GM23338 (cell line): ENCODE measurements around the gene PRPS2. TPM values are rescaled to one million over a fixed set of nuclear protein-coding genes. Genes with fewer than 3 reads are reported as not detected.

Experiments used
- ATAC-seq: fragments of 200-7000 bp; cut with Tn5 transposase; 3 replicates; pipeline ENCODE4 v1.9.1; 2020
- DNase-seq: peaks from one replicate; pipeline ENCODE4 v3.0.0-alpha.2; 2015; ENCODE audit warnings: low spot score
- H2AFZ ChIP-seq: fragments of 200-600 bp; sonication (generic); 2 replicates; pipeline ENCODE4 v1.8.0; 2016; ENCODE audit warnings: antibody characterized with exemption, mild to moderate bottlenecking, moderate library complexity
- H3F3A ChIP-seq: fragments of 200-600 bp; sonication (generic); replicated peaks from 2 replicates; pipeline ENCODE4 v1.8.0; 2017; ENCODE audit warnings: antibody characterized with exemption, mixed run types, low read depth
- H3K27ac ChIP-seq: fragments of 200-600 bp; sonication (generic); 2 replicates; pipeline ENCODE4 v1.6.1; 2016; ENCODE audit warnings: low read depth
- H3K27me3 ChIP-seq: fragments of 200-600 bp; sonication (generic); 2 replicates; pipeline ENCODE4 v1.8.0; 2016; ENCODE audit warnings: mild to moderate bottlenecking, mixed run types, moderate library complexity; ENCODE audit not compliant: insufficient read depth
- H3K36me3 ChIP-seq: fragments of 200-600 bp; sonication (generic); 2 replicates; pipeline ENCODE4 v1.8.0; 2016; ENCODE audit warnings: mild to moderate bottlenecking; ENCODE audit not compliant: insufficient read depth
- H3K4me1 ChIP-seq: fragments of 200-600 bp; sonication (generic); 2 replicates; pipeline ENCODE4 v1.8.0; 2016; ENCODE audit warnings: mild to moderate bottlenecking, moderate library complexity; ENCODE audit not compliant: insufficient read depth
- H3K4me2 ChIP-seq: fragments of 200-600 bp; sonication (generic); 2 replicates; pipeline ENCODE4 v1.7.1; 2017; ENCODE audit warnings: mixed run types
- H3K4me3 ChIP-seq: fragments of 200-600 bp; sonication (generic); 2 replicates; pipeline ENCODE4 v1.6.1; 2016; ENCODE audit warnings: mixed run types
- H3K79me2 ChIP-seq: fragments of 200-600 bp; sonication (generic); replicated peaks from 2 replicates; pipeline ENCODE4 v1.8.0; 2017; ENCODE audit warnings: mild to moderate bottlenecking; ENCODE audit not compliant: insufficient read depth
- H3K9me2 ChIP-seq: fragments of 200-600 bp; sonication (generic); 2 replicates; pipeline ENCODE4 v1.8.0; 2017; ENCODE audit not compliant: insufficient read depth
- H4K20me1 ChIP-seq: fragments of 200-600 bp; sonication (generic); replicated peaks from 2 replicates; pipeline ENCODE4 v1.8.0; 2017; ENCODE audit warnings: mild to moderate bottlenecking; ENCODE audit not compliant: insufficient read depth
- H3K27ac Mint-ChIP-seq: 2 replicates; pipeline ENCODE4 v1.8.0; 2020; ENCODE audit warnings: inconsistent platforms, mild to moderate bottlenecking, moderate library complexity, mixed read lengths
- H3K27me3 Mint-ChIP-seq: 3 replicates; pipeline ENCODE4 v1.8.0; 2022; ENCODE audit warnings: low read depth, mild to moderate bottlenecking, moderate library complexity, mixed read lengths, inconsistent platforms; ENCODE audit not compliant: insufficient read depth, poor library complexity
- H3K36me3 Mint-ChIP-seq: 3 replicates; pipeline ENCODE4 v1.8.0; 2021; ENCODE audit warnings: low read depth, mild to moderate bottlenecking, inconsistent platforms, moderate library complexity, mixed read lengths
- H3K4me1 Mint-ChIP-seq: 3 replicates; pipeline ENCODE4 v1.8.0; 2020; ENCODE audit warnings: mild to moderate bottlenecking, inconsistent platforms, mixed read lengths
- H3K4me3 Mint-ChIP-seq: 3 replicates; pipeline ENCODE4 v1.8.0; 2021; ENCODE audit warnings: moderate library complexity, mild to moderate bottlenecking, inconsistent platforms, mixed read lengths
- H3K9me3 Mint-ChIP-seq: 3 replicates; pipeline ENCODE4 v1.8.0; 2020; ENCODE audit warnings: moderate library complexity, mild to moderate bottlenecking, inconsistent platforms, mixed read lengths
- CREB1 ChIP-seq: fragments of 250-450 bp; sonication (Bioruptor Pico); IDR thresholded peaks from 2 replicates; pipeline ENCODE4 v1.5.0; 2020; ENCODE audit warnings: low read depth, mild to moderate bottlenecking, moderate library complexity
- EZH2 ChIP-seq: fragments of 200-600 bp; sonication (generic); IDR thresholded peaks from one replicate; pipeline ENCODE4 v1.8.0; 2017; ENCODE audit warnings: antibody characterized with exemption, mild to moderate bottlenecking, low read depth; ENCODE audit not compliant: unreplicated experiment
- EZH2phosphoT487 ChIP-seq: fragments of 200-600 bp; sonication (generic); IDR thresholded peaks from one replicate; pipeline ENCODE4 v1.8.1; 2018; ENCODE audit warnings: antibody characterized with exemption; ENCODE audit not compliant: unreplicated experiment
- JUNB ChIP-seq: IDR thresholded peaks from one replicate; pipeline ENCODE4 v1.6.1; 2016; ENCODE audit warnings: antibody characterized with exemption; ENCODE audit not compliant: unreplicated experiment
- POLR2AphosphoS5 ChIP-seq: IDR thresholded peaks from 2 replicates; pipeline ENCODE4 v1.6.1; 2016; ENCODE audit warnings: antibody characterized with exemption, low read depth
- STAT1 ChIP-seq: IDR thresholded peaks from one replicate; pipeline ENCODE4 v1.6.1; 2016; ENCODE audit warnings: antibody characterized with exemption; ENCODE audit not compliant: unreplicated experiment
- ZNF114 ChIP-seq: fragments of 250-450 bp; sonication (Bioruptor Pico); IDR thresholded peaks from 2 replicates; pipeline ENCODE4 v1.5.0; 2020; ENCODE audit warnings: mild to moderate bottlenecking, moderate library complexity
- polyA plus RNA-seq: library from polyadenylated mRNA; unstranded; fragments of >200 nt; fragmentation: Nextera tagmentation; extraction: Ambion mirVana; gene quantifications from 2 replicates; pipeline ENCODE4 v1.2.1, GENCODE V29; 2016
- total RNA-seq: library from RNA; depleted of rRNA; stranded (reverse); fragments of >200 nt; shearing (Covaris generic); gene quantifications from 2 replicates; pipeline ENCODE4 v1.2.3, GENCODE V29; 2014
- TF ChIP-seq, protein P1 (sequence below): fragments of 250-450 bp; sonication (Bioruptor Pico); IDR thresholded peaks from 2 replicates; pipeline ENCODE4 v1.5.0; 2020; ENCODE audit warnings: mild to moderate bottlenecking, moderate library complexity
- TF ChIP-seq, protein P2 (sequence below): IDR thresholded peaks from 2 replicates; pipeline ENCODE4 v1.6.1; 2016; ENCODE audit warnings: antibody characterized with exemption

PRPS2 gene
- total and polyA plus RNA-seq, 2 experiments from 2014 or later, result 46.4 to 49.3 TPM

DNA sequence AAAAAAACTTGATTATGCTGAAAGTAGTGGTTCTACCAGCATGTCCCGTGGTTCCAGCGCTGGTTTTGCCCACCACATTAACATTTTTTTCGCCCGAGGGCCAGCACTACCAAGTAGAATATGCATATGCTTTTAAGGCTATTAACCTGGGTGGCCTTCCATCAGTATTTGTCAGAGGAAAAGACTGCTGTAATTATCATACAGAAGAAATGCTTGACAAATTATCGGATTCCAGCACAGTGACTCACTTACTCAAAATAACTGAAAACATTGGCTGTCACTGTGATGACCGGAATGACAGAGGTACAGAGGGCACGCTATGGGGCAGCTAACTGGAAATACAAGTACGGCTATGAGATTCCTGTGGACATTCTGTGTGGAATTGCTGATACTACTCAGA lies 34.6 kb downstream of the PRPS2 start (continued):
- TF ChIP-seq, protein P1, sequence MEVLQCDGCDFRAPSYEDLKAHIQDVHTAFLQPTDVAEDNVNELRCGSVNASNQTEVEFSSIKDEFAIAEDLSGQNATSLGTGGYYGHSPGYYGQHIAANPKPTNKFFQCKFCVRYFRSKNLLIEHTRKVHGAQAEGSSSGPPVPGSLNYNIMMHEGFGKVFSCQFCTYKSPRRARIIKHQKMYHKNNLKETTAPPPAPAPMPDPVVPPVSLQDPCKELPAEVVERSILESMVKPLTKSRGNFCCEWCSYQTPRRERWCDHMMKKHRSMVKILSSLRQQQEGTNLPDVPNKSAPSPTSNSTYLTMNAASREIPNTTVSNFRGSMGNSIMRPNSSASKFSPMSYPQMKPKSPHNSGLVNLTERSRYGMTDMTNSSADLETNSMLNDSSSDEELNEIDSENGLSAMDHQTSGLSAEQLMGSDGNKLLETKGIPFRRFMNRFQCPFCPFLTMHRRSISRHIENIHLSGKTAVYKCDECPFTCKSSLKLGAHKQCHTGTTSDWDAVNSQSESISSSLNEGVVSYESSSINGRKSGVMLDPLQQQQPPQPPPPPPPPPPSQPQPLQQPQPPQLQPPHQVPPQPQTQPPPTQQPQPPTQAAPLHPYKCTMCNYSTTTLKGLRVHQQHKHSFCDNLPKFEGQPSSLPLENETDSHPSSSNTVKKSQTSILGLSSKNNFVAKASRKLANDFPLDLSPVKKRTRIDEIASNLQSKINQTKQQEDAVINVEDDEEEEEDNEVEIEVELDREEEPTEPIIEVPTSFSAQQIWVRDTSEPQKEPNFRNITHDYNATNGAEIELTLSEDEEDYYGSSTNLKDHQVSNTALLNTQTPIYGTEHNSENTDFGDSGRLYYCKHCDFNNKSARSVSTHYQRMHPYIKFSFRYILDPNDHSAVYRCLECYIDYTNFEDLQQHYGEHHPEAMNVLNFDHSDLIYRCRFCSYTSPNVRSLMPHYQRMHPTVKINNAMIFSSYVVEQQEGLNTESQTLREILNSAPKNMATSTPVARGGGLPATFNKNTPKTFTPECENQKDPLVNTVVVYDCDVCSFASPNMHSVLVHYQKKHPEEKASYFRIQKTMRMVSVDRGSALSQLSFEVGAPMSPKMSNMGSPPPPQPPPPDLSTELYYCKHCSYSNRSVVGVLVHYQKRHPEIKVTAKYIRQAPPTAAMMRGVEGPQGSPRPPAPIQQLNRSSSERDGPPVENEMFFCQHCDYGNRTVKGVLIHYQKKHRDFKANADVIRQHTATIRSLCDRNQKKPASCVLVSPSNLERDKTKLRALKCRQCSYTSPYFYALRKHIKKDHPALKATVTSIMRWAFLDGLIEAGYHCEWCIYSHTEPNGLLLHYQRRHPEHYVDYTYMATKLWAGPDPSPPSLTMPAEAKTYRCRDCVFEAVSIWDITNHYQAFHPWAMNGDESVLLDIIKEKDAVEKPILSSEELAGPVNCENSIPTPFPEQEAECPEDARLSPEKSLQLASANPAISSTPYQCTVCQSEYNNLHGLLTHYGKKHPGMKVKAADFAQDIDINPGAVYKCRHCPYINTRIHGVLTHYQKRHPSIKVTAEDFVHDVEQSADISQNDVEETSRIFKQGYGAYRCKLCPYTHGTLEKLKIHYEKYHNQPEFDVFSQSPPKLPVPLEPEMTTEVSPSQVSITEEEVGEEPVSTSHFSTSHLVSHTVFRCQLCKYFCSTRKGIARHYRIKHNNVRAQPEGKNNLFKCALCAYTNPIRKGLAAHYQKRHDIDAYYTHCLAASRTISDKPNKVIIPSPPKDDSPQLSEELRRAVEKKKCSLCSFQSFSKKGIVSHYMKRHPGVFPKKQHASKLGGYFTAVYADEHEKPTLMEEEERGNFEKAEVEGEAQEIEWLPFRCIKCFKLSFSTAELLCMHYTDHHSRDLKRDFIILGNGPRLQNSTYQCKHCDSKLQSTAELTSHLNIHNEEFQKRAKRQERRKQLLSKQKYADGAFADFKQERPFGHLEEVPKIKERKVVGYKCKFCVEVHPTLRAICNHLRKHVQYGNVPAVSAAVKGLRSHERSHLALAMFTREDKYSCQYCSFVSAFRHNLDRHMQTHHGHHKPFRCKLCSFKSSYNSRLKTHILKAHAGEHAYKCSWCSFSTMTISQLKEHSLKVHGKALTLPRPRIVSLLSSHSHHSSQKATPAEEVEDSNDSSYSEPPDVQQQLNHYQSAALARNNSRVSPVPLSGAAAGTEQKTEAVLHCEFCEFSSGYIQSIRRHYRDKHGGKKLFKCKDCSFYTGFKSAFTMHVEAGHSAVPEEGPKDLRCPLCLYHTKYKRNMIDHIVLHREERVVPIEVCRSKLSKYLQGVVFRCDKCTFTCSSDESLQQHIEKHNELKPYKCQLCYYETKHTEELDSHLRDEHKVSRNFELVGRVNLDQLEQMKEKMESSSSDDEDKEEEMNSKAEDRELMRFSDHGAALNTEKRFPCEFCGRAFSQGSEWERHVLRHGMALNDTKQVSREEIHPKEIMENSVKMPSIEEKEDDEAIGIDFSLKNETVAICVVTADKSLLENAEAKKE (CRISPR knock-in tag), result no peak
- no peak for TF ChIP-seq CREB1 (CRISPR knock-in tag)
- no peak for TF ChIP-seq POLR2AphosphoS5
- TF ChIP-seq, protein P2, sequence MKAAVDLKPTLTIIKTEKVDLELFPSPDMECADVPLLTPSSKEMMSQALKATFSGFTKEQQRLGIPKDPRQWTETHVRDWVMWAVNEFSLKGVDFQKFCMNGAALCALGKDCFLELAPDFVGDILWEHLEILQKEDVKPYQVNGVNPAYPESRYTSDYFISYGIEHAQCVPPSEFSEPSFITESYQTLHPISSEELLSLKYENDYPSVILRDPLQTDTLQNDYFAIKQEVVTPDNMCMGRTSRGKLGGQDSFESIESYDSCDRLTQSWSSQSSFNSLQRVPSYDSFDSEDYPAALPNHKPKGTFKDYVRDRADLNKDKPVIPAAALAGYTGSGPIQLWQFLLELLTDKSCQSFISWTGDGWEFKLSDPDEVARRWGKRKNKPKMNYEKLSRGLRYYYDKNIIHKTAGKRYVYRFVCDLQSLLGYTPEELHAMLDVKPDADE, result no peak
- no peak for TF ChIP-seq EZH2phosphoT487
- TF ChIP-seq EZH2, result no peak
- TF ChIP-seq ZNF114 (CRISPR knock-in tag), result no peak
- no peak for TF ChIP-seq STAT1

DNA sequence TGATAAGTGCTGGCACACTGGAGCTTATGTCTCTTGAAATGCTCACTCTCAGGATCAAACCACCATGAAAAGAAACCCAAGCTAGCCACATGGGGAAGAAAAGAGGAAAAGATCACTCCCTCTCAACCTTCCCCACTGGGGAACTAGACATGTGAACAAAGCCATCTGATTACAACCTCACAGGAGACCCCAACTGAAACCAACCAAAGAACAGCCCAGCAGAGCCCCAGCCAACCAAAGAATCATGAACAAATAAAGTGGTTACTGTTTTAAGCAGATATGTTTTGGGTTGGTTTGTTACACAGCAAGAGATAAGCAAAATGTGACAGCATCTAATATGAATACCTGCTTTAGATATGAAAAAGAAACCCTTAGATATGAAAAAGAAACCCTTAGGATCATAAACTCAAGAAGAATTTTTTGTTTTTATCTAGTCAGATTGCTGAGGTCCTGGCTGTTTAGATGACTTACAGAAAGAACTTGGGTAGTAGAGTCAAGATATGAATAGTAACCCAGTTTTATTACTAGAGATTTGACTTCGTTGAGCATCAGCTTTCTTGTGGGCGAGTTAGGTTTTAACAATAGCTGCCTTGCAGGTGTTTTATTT lies 52.0 kb downstream of the PRPS2 start:
- H2AFZ ChIP-seq, result no peak overlapping the region
- H4K20me1 ChIP-seq, result no peaks in the 10 kb centered on the region
- DNase-seq, result no peak
- Mint-ChIP-seq H3K4me3 (no peak overlapping the region), H3K27ac (no peak overlapping the region), H3K4me1 (peaks cover 6% of the 10 kb centered on the region; the same call in 2 of the 3 replicates), H3K9me3 (no peaks in the 10 kb centered on the region), H3K36me3 (no peaks in the 10 kb centered on the region), H3K27me3 (no peaks in the 10 kb centered on the region)
- TF ChIP-seq JUNB, result no peak
- TF ChIP-seq, protein P2, result no peak
- peaks cover 7% of the 10 kb centered on the region; the same call in 1 of the 2 replicates for H3K4me1 ChIP-seq
- no peak overlapping the region for H3K27ac ChIP-seq
- no peak overlapping the region for H3K4me2 ChIP-seq
- no peaks in the 10 kb centered on the region for H3F3A ChIP-seq
- H3K27me3 ChIP-seq, result no peaks in the 10 kb centered on the region
- no peaks in the 10 kb centered on the region for H3K79me2 ChIP-seq
- no peaks in the 10 kb centered on the region for H3K9me2 ChIP-seq
- no peak overlapping the region for H3K4me3 ChIP-seq
- no peaks in the 10 kb centered on the region for H3K36me3 ChIP-seq
- no peak for ATAC-seq
